Measurements from ENCODE around the gene ANAPC2. TPM values are rescaled to one million over a fixed set of nuclear protein-coding genes. Genes with fewer than 3 reads are reported as not detected.

ANAPC2 gene
- total RNA-seq, 1 donor from 2014 or later, result 24.1 TPM

- Histone ChIP-seq H3K27me3 (no peaks in the 10 kb centered on the region), H3K27ac (no peak overlapping the region)
- intact Hi-C loops (cut with DNase I), result no loop called here
Observed at GRCh38 chr9:137198902-137199283, 10.5 kb upstream of the ANAPC2 start.

GRCh38 chr9:137198051-137198901, 9.9 kb upstream of the ANAPC2 start:
- TF ChIP-seq, protein P1, sequence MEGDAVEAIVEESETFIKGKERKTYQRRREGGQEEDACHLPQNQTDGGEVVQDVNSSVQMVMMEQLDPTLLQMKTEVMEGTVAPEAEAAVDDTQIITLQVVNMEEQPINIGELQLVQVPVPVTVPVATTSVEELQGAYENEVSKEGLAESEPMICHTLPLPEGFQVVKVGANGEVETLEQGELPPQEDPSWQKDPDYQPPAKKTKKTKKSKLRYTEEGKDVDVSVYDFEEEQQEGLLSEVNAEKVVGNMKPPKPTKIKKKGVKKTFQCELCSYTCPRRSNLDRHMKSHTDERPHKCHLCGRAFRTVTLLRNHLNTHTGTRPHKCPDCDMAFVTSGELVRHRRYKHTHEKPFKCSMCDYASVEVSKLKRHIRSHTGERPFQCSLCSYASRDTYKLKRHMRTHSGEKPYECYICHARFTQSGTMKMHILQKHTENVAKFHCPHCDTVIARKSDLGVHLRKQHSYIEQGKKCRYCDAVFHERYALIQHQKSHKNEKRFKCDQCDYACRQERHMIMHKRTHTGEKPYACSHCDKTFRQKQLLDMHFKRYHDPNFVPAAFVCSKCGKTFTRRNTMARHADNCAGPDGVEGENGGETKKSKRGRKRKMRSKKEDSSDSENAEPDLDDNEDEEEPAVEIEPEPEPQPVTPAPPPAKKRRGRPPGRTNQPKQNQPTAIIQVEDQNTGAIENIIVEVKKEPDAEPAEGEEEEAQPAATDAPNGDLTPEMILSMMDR (IDR thresholded peaks at IDR 0.05), result no peak
- H3K27ac ChIP-seq, result no peak overlapping the region
- intact Hi-C loops (cut with DNase I), result no loop called here

More at GRCh38 chr9:137198902-137199283, 10.5 kb upstream of the ANAPC2 start:
- no peak for DNase-seq (ENCODE audit: low spot score in 2 of 2)
- Histone ChIP-seq H3K4me3 (peak overlapping the region in 1 of 2 donors; percentile 73), H3K9me3 (no peaks in the 10 kb centered on the region), H3K4me1 (peaks cover 10 to 35% of the 10 kb centered on the region in 2 donors), H3K36me3 (no peaks in the 10 kb centered on the region)
- TF ChIP-seq, protein P1 (IDR thresholded peaks at IDR 0.05), result no peak

DNA sequence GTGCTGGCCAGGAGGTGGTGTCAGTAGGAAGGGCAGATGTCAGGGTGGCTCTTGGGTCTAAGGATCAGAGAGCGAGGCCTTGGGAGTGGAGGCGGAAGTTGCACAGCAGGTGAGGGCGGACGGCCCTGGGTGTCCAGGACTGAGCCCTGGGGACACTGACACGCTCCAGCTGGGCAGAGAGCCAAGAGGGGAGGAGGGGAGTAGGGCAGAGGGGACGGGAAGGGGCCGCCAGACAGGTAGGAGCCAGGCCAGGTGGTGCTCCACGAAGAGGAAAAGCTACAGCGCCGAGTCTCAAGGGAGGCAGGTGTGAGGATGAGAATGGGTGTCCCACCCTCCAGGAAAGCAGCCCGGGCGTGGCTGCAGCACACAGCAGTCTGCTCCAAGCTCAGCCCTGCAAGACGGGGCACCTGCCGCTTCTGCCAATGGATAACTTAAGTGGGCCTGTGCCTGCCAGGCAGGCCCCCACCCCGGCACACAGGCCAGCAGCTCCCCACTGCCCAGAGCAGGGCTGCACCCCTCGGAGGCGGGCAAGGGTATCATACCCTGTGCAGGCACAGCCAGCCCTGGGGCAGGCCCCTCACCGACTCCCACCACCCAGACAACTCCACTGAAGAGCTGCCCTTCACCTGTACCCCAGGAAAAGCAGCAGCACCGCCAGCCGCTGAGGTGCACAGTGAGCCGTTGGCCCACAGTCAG, 7.3 kb upstream of the ANAPC2 start:
- DNase-seq (ENCODE audit: low spot score in 2 of 2), result no peak
- TF ChIP-seq, protein P1 (IDR thresholded peaks at IDR 0.05), result no peak
- H3K4me3 ChIP-seq, result no peak overlapping the region

More at GRCh38 chr9:137198051-137198901, 9.9 kb upstream of the ANAPC2 start:
- Histone ChIP-seq H3K4me3 (peak overlapping the region in 1 of 2 donors; percentile 73), H3K27me3 (no peaks in the 10 kb centered on the region), H3K36me3 (no peaks in the 10 kb centered on the region), H3K9me3 (no peaks in the 10 kb centered on the region), H3K4me1 (peaks cover 9 to 28% of the 10 kb centered on the region in 2 donors)
- no peak for DNase-seq (ENCODE audit: low spot score in 2 of 2)

GRCh38 chr9:137194909-137195308, 6.5 kb upstream of the ANAPC2 start:
- Histone ChIP-seq H3K4me3 (no peak overlapping the region), H3K4me1 (peaks cover 10 to 26% of the 10 kb centered on the region in 2 donors), H3K27me3 (no peaks in the 10 kb centered on the region), H3K9me3 (no peaks in the 10 kb centered on the region), H3K27ac (no peak overlapping the region), H3K36me3 (peaks cover 16 to 17% of the 10 kb centered on the region in 2 donors)
- TF ChIP-seq, protein P1 (IDR thresholded peaks at IDR 0.05), result no peak
- no peak for DNase-seq (ENCODE audit: low spot score in 2 of 2)
- intact Hi-C loops (cut with DNase I), result no loop called here

More for the DNA sequence above, 7.3 kb upstream of the ANAPC2 start:
- intact Hi-C loops (cut with DNase I), result no loop called here
- H3K27me3 ChIP-seq, result no peaks in the 10 kb centered on the region
- H3K27ac ChIP-seq, result no peak overlapping the region
- peaks cover 8 to 13% of the 10 kb centered on the region in 2 donors for H3K36me3 ChIP-seq
- H3K9me3 ChIP-seq, result no peaks in the 10 kb centered on the region
- peaks cover 5 to 19% of the 10 kb centered on the region in 2 donors for H3K4me1 ChIP-seq

GRCh38 chr9:137194388-137194787, 6.0 kb upstream of the ANAPC2 start:
- H3K27me3 ChIP-seq, result no peaks in the 10 kb centered on the region
- H3K27ac ChIP-seq, result no peak overlapping the region
- TF ChIP-seq, protein P1 (IDR thresholded peaks at IDR 0.05), result no peak
- intact Hi-C loops (cut with DNase I), result no loop called here
- no peak for DNase-seq (ENCODE audit: low spot score in 2 of 2)
- no peaks in the 10 kb centered on the region for H3K9me3 ChIP-seq
- H3K4me1 ChIP-seq, result peaks cover 10 to 27% of the 10 kb centered on the region in 2 donors
- H3K36me3 ChIP-seq, result peaks cover 18 to 19% of the 10 kb centered on the region in 2 donors
- no peak overlapping the region for H3K4me3 ChIP-seq

Measured in ascending aorta (tissue), 2 donors.